Epithelial cell of proximal tubule (primary cell): ENCODE data around the gene FAT1. TPM values are rescaled to one million over a fixed set of nuclear protein-coding genes. Genes with fewer than 3 reads are reported as not detected.

ENCODE experiments used
- DNase-seq: peaks from one replicate; pipeline ENCODE4 v3.0.0-alpha.2; 2011; ENCODE audit warnings: low read depth
- H3K4me3 ChIP-seq: 2 replicates; pipeline ENCODE4 v1.5.1; 2011; ENCODE audit warnings: low read depth, mild to moderate bottlenecking, low read length
- CTCF ChIP-seq: conservative IDR thresholded peaks from 2 replicates; pipeline ENCODE4 v1.5.1; 2012; ENCODE audit warnings: low read depth, mild to moderate bottlenecking, low read length
- total RNA-seq: library from RNA; depleted of rRNA; stranded (reverse); fragments of >200 nt; gene quantifications from 2 replicates; pipeline ENCODE4 v1.2.3, GENCODE V29; 2015

Gene FAT1
- total RNA-seq, 1 donor from 2014 or later: 178 TPM

DNA sequence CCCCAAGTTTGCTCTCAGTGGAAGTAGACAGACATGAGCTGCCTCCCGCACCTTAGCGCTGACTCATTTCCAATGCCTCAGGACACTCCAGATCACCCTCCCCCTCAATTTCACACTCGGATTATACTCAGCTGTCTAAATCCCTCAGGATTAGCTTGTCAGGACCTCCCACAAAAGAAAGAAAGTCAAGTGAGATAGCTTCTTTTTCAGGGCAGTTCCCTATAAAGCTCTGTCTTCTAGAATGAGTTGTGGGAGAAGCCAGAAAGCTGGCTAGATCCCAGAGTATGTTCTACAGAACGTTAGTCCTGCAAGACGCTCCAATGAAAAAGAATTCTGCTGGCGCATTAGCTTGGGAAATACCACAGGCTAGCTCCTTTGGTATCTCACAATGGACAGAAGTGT, 117.1 kb downstream of the FAT1 start:
- DNase-seq: no peak
- no peak overlapping the region for H3K4me3 ChIP-seq
- no peak for TF ChIP-seq CTCF

DNA sequence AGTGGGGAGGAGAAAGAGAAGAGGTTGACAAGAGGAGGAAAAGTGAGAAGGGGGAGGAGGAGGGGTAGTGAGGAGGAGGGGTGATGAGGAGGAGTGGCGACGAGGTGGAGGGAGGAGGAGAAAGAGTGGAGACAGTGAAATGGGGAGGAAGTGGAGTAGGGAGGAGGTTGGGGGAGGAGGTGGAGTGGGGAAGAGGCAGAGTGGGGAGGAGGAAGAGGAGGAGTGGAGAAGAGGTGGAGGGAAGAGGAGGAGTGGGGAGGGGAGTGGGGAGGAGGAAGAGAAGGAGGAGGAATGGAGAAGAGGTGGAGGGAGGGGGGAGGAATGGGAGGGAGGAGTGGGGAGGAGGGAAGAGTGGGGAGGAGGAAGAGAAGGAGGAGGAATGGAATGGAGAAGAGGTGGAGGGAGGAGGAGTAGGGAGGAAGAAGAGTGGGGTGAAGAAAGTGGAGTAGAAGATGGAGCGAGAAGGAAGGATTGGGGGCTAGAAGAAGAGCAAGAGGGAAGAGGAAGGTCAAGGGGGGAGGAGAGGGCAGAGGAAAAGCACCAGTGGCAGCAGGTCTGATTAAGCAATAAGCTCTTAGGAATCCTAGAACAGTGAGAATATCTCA, 118.3 kb downstream of the FAT1 start:
- H3K4me3 ChIP-seq: no peak overlapping the region
- no peak for DNase-seq
- no peak for TF ChIP-seq CTCF

DNA sequence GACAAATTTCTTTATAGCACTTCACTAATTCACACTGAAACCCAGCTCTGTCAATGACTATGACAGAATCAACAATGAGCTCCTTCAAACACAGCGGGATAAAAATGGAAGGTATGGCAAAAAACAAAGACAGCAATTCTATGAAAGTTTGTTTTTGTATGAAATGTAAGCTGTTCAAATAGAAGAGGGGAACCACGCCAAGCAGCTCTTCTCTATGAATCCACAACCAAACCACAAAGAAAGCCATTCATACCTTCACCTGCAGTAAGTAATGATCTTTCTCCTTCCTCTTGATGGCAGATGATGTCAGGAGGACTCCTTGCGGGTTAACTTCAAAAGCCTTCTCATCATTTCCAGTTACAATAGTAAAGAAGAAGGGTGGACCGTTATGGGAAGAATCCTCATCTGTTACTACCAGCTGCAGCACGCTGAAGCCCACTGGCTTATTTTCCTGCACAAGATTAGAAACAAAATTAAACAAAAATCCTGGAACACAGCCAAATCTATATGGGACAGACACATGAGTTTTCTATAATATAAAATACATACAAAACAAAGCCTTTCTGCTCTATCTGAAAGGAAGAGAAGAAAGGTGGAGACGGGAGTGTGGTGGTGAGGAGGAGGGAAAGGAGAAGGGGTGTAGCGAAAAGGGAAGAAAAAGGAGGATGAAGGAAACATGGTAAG, 119.4 kb downstream of the FAT1 start:
- DNase-seq: no peak
- no peak overlapping the region for H3K4me3 ChIP-seq
- no peak for TF ChIP-seq CTCF

GRCh38 chr4:186602978-186603377, 120.7 kb downstream of the FAT1 start:
- H3K4me3 ChIP-seq: no peak overlapping the region
- no peak for TF ChIP-seq CTCF
- DNase-seq: no peak

- no peak overlapping the region for H3K4me3 ChIP-seq
- no peak for TF ChIP-seq CTCF
- DNase-seq: no peak
These were observed 124.2 kb downstream of the FAT1 start for GRCh38 chr4:186599483-186599882.

- no peak for TF ChIP-seq CTCF
- DNase-seq: no peak
- H3K4me3 ChIP-seq: no peak overlapping the region
These were observed 125.0 kb downstream of the FAT1 start for GRCh38 chr4:186598686-186599085.

DNA sequence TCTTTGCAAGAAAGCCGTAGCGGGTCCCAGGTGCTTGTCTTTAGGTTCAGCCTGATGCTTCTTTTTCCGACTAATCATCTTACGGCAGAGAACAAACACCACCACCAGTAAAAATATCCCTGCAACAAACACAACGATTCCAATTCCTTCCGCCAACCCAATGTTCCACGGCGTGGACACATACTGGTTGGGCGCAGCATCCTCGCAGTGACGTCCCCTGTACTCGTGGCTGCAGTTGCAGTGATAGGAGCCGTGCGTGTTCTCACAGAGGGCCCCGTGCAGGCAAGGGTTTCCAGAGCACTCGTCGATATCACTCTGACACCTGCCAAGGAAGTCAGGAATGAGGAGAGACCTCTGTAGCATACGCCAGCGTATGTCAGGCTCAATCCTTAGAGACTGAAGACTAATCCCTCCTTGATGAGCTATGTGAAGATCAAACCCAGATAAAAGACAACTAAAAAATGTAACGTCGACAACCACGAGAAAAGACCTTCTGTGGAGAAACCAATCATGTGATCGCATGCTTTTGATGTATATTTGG, 126.7 kb downstream of the FAT1 start:
- no peak overlapping the region for H3K4me3 ChIP-seq
- DNase-seq: no peak
- no peak for TF ChIP-seq CTCF
